Measurements from ENCODE around the gene GMDS.

Gene GMDS

GRCh38 chr6:1930356-1930755 lies 315.0 kb downstream of the GMDS start:
- no peak overlapping the region for H3K4me3 ChIP-seq (IDR thresholded peaks at IDR 0.05; ENCODE audit: insufficient read depth, low read depth, low read length)
- no peak for TF ChIP-seq CTCF (conservative IDR thresholded peaks at IDR 0.05; ENCODE audit: low read depth, low read length)
- H3K27ac ChIP-seq: no peak overlapping the region

GRCh38 chr6:1929931-1930330 lies 315.5 kb downstream of the GMDS start:
- Histone ChIP-seq H3K27ac (no peak overlapping the region), H3K4me2 (no peak overlapping the region)
- no peak for TF ChIP-seq CTCF (conservative IDR thresholded peaks at IDR 0.05; ENCODE audit: low read depth, low read length)

More at GRCh38 chr6:1930356-1930755, 315.0 kb downstream of the GMDS start:
- no peaks in the 10 kb centered on the region for H3K27me3 ChIP-seq (ENCODE audit: insufficient read depth, low read depth)
- H3K9ac ChIP-seq: no peak overlapping the region
- H2AFZ ChIP-seq (ENCODE audit: low read depth): no peak overlapping the region
- H4K20me1 ChIP-seq (ENCODE audit: insufficient read depth): no peaks in the 10 kb centered on the region
- H3K4me1 ChIP-seq (ENCODE audit: low read depth, poor library complexity, severe bottlenecking): no peaks in the 10 kb centered on the region
- no peaks in the 10 kb centered on the region for H3K79me2 ChIP-seq (ENCODE audit: insufficient read depth, low read depth)
- no peak overlapping the region for H3K4me2 ChIP-seq
- H3K36me3 ChIP-seq (ENCODE audit: insufficient read depth): no peaks in the 10 kb centered on the region

DNA sequence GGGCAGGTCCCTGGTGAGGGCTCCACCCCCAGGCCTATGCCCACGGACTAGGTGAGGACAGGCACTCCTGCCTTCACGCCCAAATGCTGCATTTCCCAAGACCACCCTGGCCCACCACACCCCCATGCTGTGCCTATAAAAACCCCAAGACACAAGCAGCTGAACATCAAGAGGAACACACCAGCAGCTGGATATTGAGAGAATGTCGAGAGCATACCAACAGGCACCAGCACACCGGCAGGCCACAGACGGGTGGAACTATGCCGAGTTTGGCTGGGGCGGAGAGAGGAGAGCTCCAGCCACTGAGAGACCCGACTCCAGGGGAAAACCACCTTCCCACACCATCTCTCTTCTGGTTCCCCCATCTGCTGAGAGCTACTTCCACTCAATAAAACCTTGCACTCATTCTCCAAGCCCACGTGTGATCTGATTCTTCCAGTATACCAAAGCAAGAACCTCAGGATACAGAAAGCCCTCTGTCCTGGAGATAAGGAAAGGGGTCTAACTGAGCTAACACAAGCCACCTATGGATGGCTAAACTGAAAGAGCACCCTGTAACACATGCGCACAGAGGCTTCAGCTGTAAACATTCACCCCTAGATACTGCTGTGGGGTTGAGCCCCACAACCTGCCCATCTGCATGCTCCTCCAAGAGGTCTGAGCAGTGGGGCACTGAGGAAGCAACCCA lies 319.5 kb downstream of the GMDS start:
- H3K27me3 ChIP-seq (ENCODE audit: insufficient read depth, low read depth): no peaks in the 10 kb centered on the region
- no peak overlapping the region for H3K9ac ChIP-seq
- H3K4me2 ChIP-seq: no peak overlapping the region
- no peaks in the 10 kb centered on the region for H3K36me3 ChIP-seq (ENCODE audit: insufficient read depth)
- no peaks in the 10 kb centered on the region for H4K20me1 ChIP-seq (ENCODE audit: insufficient read depth)
- H2AFZ ChIP-seq (ENCODE audit: low read depth): no peak overlapping the region
- H3K27ac ChIP-seq: no peak overlapping the region
- H3K4me1 ChIP-seq (ENCODE audit: low read depth, poor library complexity, severe bottlenecking): no peaks in the 10 kb centered on the region
- no peak for TF ChIP-seq CTCF (conservative IDR thresholded peaks at IDR 0.05; ENCODE audit: low read depth, low read length)
- no peak overlapping the region for H3K4me3 ChIP-seq (IDR thresholded peaks at IDR 0.05; ENCODE audit: insufficient read depth, low read depth, low read length)
- H3K79me2 ChIP-seq (ENCODE audit: insufficient read depth, low read depth): no peaks in the 10 kb centered on the region

More at GRCh38 chr6:1929931-1930330, 315.5 kb downstream of the GMDS start:
- Histone ChIP-seq H3K9ac (no peak overlapping the region), H3K27me3 (ENCODE audit: insufficient read depth, low read depth) (no peaks in the 10 kb centered on the region), H3K36me3 (ENCODE audit: insufficient read depth) (no peaks in the 10 kb centered on the region), H4K20me1 (ENCODE audit: insufficient read depth) (no peaks in the 10 kb centered on the region), H3K79me2 (ENCODE audit: insufficient read depth, low read depth) (no peaks in the 10 kb centered on the region), H2AFZ (ENCODE audit: low read depth) (no peak overlapping the region), H3K4me3 (IDR thresholded peaks at IDR 0.05; ENCODE audit: insufficient read depth, low read depth, low read length) (no peak overlapping the region), H3K4me1 (ENCODE audit: low read depth, poor library complexity, severe bottlenecking) (no peaks in the 10 kb centered on the region)

DNA sequence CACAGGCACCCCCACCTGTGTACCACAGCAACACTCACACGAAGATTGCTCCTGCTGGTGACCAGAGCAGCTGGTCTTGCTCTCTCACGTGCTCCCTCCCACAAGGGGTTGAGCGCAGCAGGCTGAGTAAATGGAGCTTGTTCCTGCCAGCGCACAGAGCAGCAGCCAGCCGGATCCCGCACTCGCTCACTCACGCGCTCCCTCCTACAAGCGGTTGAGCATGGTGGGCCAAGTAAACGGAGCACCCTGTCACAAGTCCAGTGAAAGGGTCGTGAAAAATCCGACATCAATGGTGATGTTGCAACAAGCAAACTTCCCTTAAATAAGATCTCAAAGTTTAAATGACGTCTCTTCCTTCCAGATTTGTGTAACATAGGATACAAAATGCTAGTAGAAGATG lies 322.0 kb downstream of the GMDS start:
- Histone ChIP-seq H3K79me2 (ENCODE audit: insufficient read depth, low read depth) (no peaks in the 10 kb centered on the region), H2AFZ (ENCODE audit: low read depth) (no peak overlapping the region), H3K27ac (no peak overlapping the region), H3K4me3 (IDR thresholded peaks at IDR 0.05; ENCODE audit: insufficient read depth, low read depth, low read length) (no peak overlapping the region), H3K4me1 (ENCODE audit: low read depth, poor library complexity, severe bottlenecking) (no peaks in the 10 kb centered on the region), H3K27me3 (ENCODE audit: insufficient read depth, low read depth) (no peaks in the 10 kb centered on the region), H3K4me2 (no peak overlapping the region), H3K36me3 (ENCODE audit: insufficient read depth) (no peaks in the 10 kb centered on the region), H3K9ac (no peak overlapping the region), H4K20me1 (ENCODE audit: insufficient read depth) (no peaks in the 10 kb centered on the region)
- no peak for TF ChIP-seq CTCF (conservative IDR thresholded peaks at IDR 0.05; ENCODE audit: low read depth, low read length)

Data from KMS-11 (cell line).